K562 (cell line): ENCODE results near the gene ACSF3. TPM values are rescaled to one million over a fixed set of nuclear protein-coding genes. Genes with fewer than 3 reads are reported as not detected.

Experiments used
- ATAC-seq: fragments of 200-7000 bp; cut with Tn5 transposase; 3 replicates; pipeline ENCODE4 v1.9.1; 2020; ENCODE audit warnings: moderate library complexity
- BruUV-seq: library from RNA; stranded (reverse); fragments of 400-500 nt; replicated peaks from 2 replicates; lab custom pipeline; 2021; lab: Mats Ljungman, UMichigan
- CTCF ChIA-PET: fragments of 300-600 bp; formaldehyde crosslinking; extraction: SDS; loops from one replicate; lab custom pipeline; 2021; ENCODE audit warnings: low intra/inter-chr PET ratio; lab: Yijun Ruan, JAX
- POLR2A ChIA-PET: fragments of 300-600, 350-650 bp; sonication (Branson Sonifier 250); formaldehyde crosslinking; extraction: SDS; loops from one replicate; lab custom pipeline; 2021; ENCODE audit warnings: antibody characterized with exemption, inconsistent platforms; lab: Yijun Ruan, JAX
- DNase-seq, 4 experiments: peaks; one replicate each; pipeline versions ENCODE4 v3.0.0 to v3.0.0-alpha.2; 2011 to 2018; ENCODE audit warnings: low spot score in 3 of 4, mixed read lengths in 3 of 4; ENCODE audit errors: extremely low read depth in 1 of 4
- FAIRE-seq: peaks from 2 replicates; lab custom pipeline; 2011; peaks lifted over from hg19 to GRCh38; lab: Jason Lieb, UNC
- H2AFZ ChIP-seq: 2 replicates; pipeline ENCODE4 v1.6.0; 2011; ENCODE audit warnings: low read depth, low read length, control low read depth, inconsistent platforms
- H3K27ac ChIP-seq: fragments of 200-600 bp; 3 replicates; pipeline ENCODE4 v1.8.0; 2011; ENCODE audit warnings: low read depth, mild to moderate bottlenecking, control low read depth, inconsistent platforms, low read length, moderate library complexity, mixed read lengths; ENCODE audit errors: extremely low read depth
- H3K27me3 ChIP-seq, 2 experiments: fragments of 300-600 bp in 1 of 2; 2 replicates in 1 of 2; 3 replicates in 1 of 2; pipeline versions ENCODE4 v1.6.0 to v1.8.0; 2011; ENCODE audit warnings: inconsistent platforms in 2 of 2, low read length in 2 of 2, mild to moderate bottlenecking in 1 of 2, mixed read lengths in 1 of 2, moderate library complexity in 1 of 2; ENCODE audit not compliant: control insufficient read depth in 2 of 2, insufficient read depth in 2 of 2
- H3K36me3 ChIP-seq: fragments of 300-600 bp; 3 replicates; pipeline ENCODE4 v1.8.0; 2011; ENCODE audit warnings: mild to moderate bottlenecking, low read length, inconsistent platforms; ENCODE audit not compliant: control insufficient read depth, insufficient read depth
- H3K4me1 ChIP-seq, 2 experiments: fragments of 200-600 bp in 1 of 2; replicated peaks in 1 of 2; 2 replicates in 1 of 2; 3 replicates in 1 of 2; pipeline versions ENCODE4 v1.5.1 to v1.8.0; 2011; ENCODE audit warnings: inconsistent platforms in 2 of 2, low read length in 2 of 2, mild to moderate bottlenecking in 1 of 2, mixed read lengths in 1 of 2, moderate library complexity in 1 of 2; ENCODE audit not compliant: control insufficient read depth in 2 of 2, insufficient read depth in 2 of 2
- H3K4me2 ChIP-seq: 2 replicates; pipeline ENCODE4 v1.6.1; 2011; ENCODE audit warnings: low read length, control low read depth, inconsistent platforms, mixed read lengths; ENCODE audit not compliant: insufficient read depth
- H3K4me3 ChIP-seq: fragments of 200-600 bp; sonication (generic), shearing (Covaris generic); 2 replicates; pipeline ENCODE4 v1.5.1; 2016; ENCODE audit warnings: control low read depth, inconsistent platforms
- H3K79me2 ChIP-seq: fragments of 200-600 bp; 3 replicates; pipeline ENCODE4 v1.8.0; 2011; ENCODE audit warnings: low read length, inconsistent platforms; ENCODE audit not compliant: control insufficient read depth, insufficient read depth
- H3K9ac ChIP-seq, 2 experiments: 2 replicates each; pipeline versions ENCODE4 v1.6.0 to v1.6.1; 2011; ENCODE audit warnings: low read depth in 2 of 2, low read length in 2 of 2, control low read depth in 1 of 2, inconsistent platforms in 1 of 2, mild to moderate bottlenecking in 1 of 2, mixed read lengths in 1 of 2; ENCODE audit not compliant: insufficient read depth in 1 of 2
- H3K9me1 ChIP-seq: one replicate; pipeline ENCODE4 v1.6.0; 2011; ENCODE audit warnings: inconsistent platforms, mild to moderate bottlenecking, low read length, moderate library complexity; ENCODE audit not compliant: control insufficient read depth, insufficient read depth
- H3K9me3 ChIP-seq: replicated peaks from 2 replicates; pipeline ENCODE4 v1.5.1; 2011; ENCODE audit warnings: low read depth, low read length, inconsistent platforms; ENCODE audit not compliant: control insufficient read depth, insufficient read depth
- H4K20me1 ChIP-seq: replicated peaks from 2 replicates; pipeline ENCODE4 v1.6.1; 2011; ENCODE audit warnings: low read length, inconsistent platforms, mixed read lengths; ENCODE audit not compliant: control insufficient read depth, insufficient read depth
- ATF7 ChIP-seq: fragments of 450-650 bp; IDR thresholded peaks from 2 replicates; pipeline ENCODE4 v1.7.1; 2014; ENCODE audit warnings: mild to moderate bottlenecking, moderate library complexity
- BRCA1 ChIP-seq, 2 experiments: fragments of 450-650 bp in 1 of 2; sonication (generic) in 1 of 2; formaldehyde crosslinking in 1 of 2; IDR thresholded peaks; 2 replicates each; pipeline versions ENCODE4 v1.5.0 to v1.6.1; 2017 to 2020; ENCODE audit warnings: mild to moderate bottlenecking in 1 of 2, missing genetic modification reagents in 1 of 2
- E2F3 ChIP-seq: fragments of 250-450 bp; sonication (Bioruptor Pico); IDR thresholded peaks from 2 replicates; pipeline ENCODE4 v1.4.0; 2020; ENCODE audit warnings: mild to moderate bottlenecking
- HCFC1 ChIP-seq: IDR thresholded peaks from 2 replicates; pipeline ENCODE4 v1.6.1; 2012; ENCODE audit warnings: low read depth, low read length, improper control_type of control experiment
- HMG20A ChIP-seq: fragments of 450-650 bp; formaldehyde crosslinking; conservative IDR thresholded peaks from 2 replicates; pipeline ENCODE4 v1.4.0; 2020; ENCODE audit warnings: mild to moderate bottlenecking, mixed read lengths
- HMGN3 ChIP-seq: IDR thresholded peaks from 2 replicates; pipeline ENCODE4 v1.6.1; 2011; ENCODE audit warnings: borderline replicate concordance, low read depth, mild to moderate bottlenecking, mixed read lengths, low read length; ENCODE audit not compliant: insufficient read length; ENCODE audit errors: extremely low read depth
- KHSRP ChIP-seq: fragments of 450-650 bp; IDR thresholded peaks from 2 replicates; pipeline ENCODE4 v1.6.1; 2017
- POU5F1 ChIP-seq: fragments of 150-350 bp; IDR thresholded peaks from 2 replicates; pipeline ENCODE4 v1.6.1; 2014; ENCODE audit warnings: borderline replicate concordance, low read length, low read depth, mild to moderate bottlenecking; ENCODE audit not compliant: partially characterized antibody
- PURB ChIP-seq: sonication (generic); formaldehyde crosslinking; IDR thresholded peaks from 2 replicates; pipeline ENCODE4 v1.9.0; 2021; ENCODE audit warnings: low read depth, mild to moderate bottlenecking, missing genetic modification reagents
- WHSC1 ChIP-seq: IDR thresholded peaks from one replicate; pipeline ENCODE4 v1.6.1; 2012; ENCODE audit warnings: low read length, control low read depth, inconsistent platforms
- ZC3H11A ChIP-seq: IDR thresholded peaks from 2 replicates; pipeline ENCODE4 v1.6.1; 2012; ENCODE audit warnings: low read depth, low read length, improper control_type of control experiment
- ZNF764 ChIP-seq: fragments of 250-450 bp; sonication (Bioruptor Pico); IDR thresholded peaks from 2 replicates; pipeline ENCODE4 v1.4.0; 2020; ENCODE audit warnings: low read depth, mild to moderate bottlenecking, moderate library complexity
- WGBS: fragments of 100-300 bp; shearing (Covaris generic); methylation state at CpG from one replicate; pipeline ENCODE4 v1.1.6; 2016; ENCODE audit warnings: low coverage, mixed read lengths; ENCODE audit not compliant: insufficient coverage; ENCODE audit errors: missing lambda C conversion rate; 5-methylcytosine and 5-hydroxymethylcytosine counted together
- in situ Hi-C: fragments of 300-500 bp; cut with MboI; formaldehyde crosslinking; loops from 4 replicates; pipeline ENCODE4 v1.15.0; 2018; ENCODE audit warnings: inconsistent platforms, mixed read lengths
- intact Hi-C: fragments of 100-400 bp; cut with micrococcal nuclease; formaldehyde crosslinking; loops from 2 replicates; pipeline ENCODE4 v1.14.2; 2022
- polyA plus RNA-seq, 8 experiments: library from polyadenylated mRNA; depleted of rRNA in 4 of 8; stranded (reverse) in 5 of 8; unstranded in 3 of 8; fragments of >200 nt; fragmentation: Nextera tagmentation in 2 of 8; fragmentation: Illumina TruSeq in 1 of 8; extraction: Ambion mirVana in 2 of 8; extraction: Trizol in 1 of 8; gene quantifications; 2 replicates each; pipeline versions ENCODE4 v1.2.1 to v1.2.3, GENCODE V29; 2011 to 2014; ENCODE audit warnings: inconsistent platforms in 1 of 8, missing spikeins in 1 of 8
- total RNA-seq, 7 experiments: library from RNA; depleted of rRNA in 6 of 7; stranded (reverse); fragments of >200 nt in 6 of 7; fragmentation: Illumina TruSeq in 2 of 7; extraction: Trizol in 2 of 7; gene quantifications; 2 replicates each; pipeline versions ENCODE4 v1.2.1 to v1.2.3, GENCODE V29; 2011 to 2021; ENCODE audit warnings: low replicate concordance in 1 of 7
- TF ChIP-seq, protein P1 (sequence below): conservative IDR thresholded peaks from 2 replicates; pipeline ENCODE4 v1.6.1; 2011; ENCODE audit warnings: low read depth, mild to moderate bottlenecking, low read length; ENCODE audit not compliant: control insufficient read depth
- TF ChIP-seq, protein P2 (sequence below), 2 experiments: fragments of 450-650 bp in 1 of 2; sonication (generic) in 1 of 2; formaldehyde crosslinking; conservative IDR thresholded peaks; 2 replicates each; pipeline versions ENCODE4 v1.4.0 to v1.8.1; 2020 to 2022; ENCODE audit warnings: mild to moderate bottlenecking in 1 of 2, missing genetic modification reagents in 1 of 2
- TF ChIP-seq, protein P3 (sequence below): sonication (generic); formaldehyde crosslinking; IDR thresholded peaks from 2 replicates; pipeline ENCODE4 v1.4.0; 2020; ENCODE audit warnings: mild to moderate bottlenecking, missing genetic modification reagents
- TF ChIP-seq, protein P4 (sequence below): sonication (generic); formaldehyde crosslinking; IDR thresholded peaks from 2 replicates; pipeline ENCODE4 v1.8.0; 2022; ENCODE audit warnings: mild to moderate bottlenecking, missing genetic modification reagents

The ACSF3 gene
- total and polyA plus RNA-seq, 9 of the 15 experiments (the other 6 are each of a cell fraction or from before 2014, with no cell fraction given): 0.77 to 32.8 (median 14.7) TPM

DNA sequence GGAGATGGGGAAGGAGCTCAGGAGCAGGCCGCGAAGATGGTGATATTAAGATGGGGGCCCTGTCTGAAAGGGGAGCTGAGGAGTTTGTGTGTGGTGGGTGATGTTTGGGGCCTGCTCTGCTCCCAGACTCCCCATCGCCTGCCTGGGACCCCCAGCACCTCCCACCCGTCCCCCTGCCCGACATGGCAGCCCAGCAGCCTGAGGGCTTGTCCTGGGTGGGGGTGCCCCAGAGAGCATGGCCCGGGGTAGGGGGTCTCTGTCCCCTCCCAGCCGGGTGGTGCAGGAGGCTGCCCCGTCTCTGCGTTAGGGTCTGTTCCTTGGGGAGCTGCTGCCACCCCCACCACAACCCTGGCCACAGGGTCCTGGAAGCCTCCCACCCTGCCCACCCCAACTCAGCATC, 83.1 kb downstream of the ACSF3 start (continued):
- TF ChIP-seq HMG20A (CRISPR knock-in tag): no peak
- no peak for TF ChIP-seq E2F3 (CRISPR knock-in tag)
- TF ChIP-seq, protein P1, sequence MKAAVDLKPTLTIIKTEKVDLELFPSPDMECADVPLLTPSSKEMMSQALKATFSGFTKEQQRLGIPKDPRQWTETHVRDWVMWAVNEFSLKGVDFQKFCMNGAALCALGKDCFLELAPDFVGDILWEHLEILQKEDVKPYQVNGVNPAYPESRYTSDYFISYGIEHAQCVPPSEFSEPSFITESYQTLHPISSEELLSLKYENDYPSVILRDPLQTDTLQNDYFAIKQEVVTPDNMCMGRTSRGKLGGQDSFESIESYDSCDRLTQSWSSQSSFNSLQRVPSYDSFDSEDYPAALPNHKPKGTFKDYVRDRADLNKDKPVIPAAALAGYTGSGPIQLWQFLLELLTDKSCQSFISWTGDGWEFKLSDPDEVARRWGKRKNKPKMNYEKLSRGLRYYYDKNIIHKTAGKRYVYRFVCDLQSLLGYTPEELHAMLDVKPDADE: no peak
- TF ChIP-seq WHSC1: no peak
- no peak for TF ChIP-seq ZNF764

DNA sequence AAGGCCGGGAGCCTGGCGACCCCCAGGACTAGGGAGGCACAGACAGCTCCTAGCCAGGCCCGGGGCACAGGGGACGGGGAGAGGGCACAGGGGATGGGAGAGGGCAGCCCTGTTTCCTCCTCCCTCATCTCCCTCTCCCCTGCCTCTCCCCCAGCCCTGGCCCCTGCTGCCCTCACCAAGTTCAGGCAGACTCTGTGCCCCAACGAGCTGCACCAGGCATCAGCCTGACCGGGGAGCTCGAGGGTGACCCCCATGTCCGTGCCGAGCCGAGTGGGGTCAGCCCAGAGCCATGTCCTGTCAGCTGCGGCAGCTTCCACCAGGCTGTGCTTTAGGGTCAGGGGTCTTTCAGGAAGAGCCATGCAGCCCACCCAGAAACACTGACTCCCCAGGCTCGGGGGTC, 83.8 kb downstream of the ACSF3 start:
- intact Hi-C loops: no loop called here
- TF ChIP-seq HCFC1 (no peak), HMGN3 (no peak), POU5F1 (no peak), KHSRP (no peak), ZC3H11A (no peak), ATF7 (no peak), PURB (CRISPR knock-in tag) (no peak), BRCA1 (IDR thresholded peaks at IDR 0.05) (no peak), BRCA1 (CRISPR knock-in tag; IDR thresholded peaks at IDR 0.05) (no peak)
- TF ChIP-seq, protein P2, sequence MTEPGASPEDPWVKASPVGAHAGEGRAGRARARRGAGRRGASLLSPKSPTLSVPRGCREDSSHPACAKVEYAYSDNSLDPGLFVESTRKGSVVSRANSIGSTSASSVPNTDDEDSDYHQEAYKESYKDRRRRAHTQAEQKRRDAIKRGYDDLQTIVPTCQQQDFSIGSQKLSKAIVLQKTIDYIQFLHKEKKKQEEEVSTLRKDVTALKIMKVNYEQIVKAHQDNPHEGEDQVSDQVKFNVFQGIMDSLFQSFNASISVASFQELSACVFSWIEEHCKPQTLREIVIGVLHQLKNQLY (CRISPR knock-in tag; conservative IDR thresholded peaks at IDR 0.05): no peak
- TF ChIP-seq, protein P3, sequence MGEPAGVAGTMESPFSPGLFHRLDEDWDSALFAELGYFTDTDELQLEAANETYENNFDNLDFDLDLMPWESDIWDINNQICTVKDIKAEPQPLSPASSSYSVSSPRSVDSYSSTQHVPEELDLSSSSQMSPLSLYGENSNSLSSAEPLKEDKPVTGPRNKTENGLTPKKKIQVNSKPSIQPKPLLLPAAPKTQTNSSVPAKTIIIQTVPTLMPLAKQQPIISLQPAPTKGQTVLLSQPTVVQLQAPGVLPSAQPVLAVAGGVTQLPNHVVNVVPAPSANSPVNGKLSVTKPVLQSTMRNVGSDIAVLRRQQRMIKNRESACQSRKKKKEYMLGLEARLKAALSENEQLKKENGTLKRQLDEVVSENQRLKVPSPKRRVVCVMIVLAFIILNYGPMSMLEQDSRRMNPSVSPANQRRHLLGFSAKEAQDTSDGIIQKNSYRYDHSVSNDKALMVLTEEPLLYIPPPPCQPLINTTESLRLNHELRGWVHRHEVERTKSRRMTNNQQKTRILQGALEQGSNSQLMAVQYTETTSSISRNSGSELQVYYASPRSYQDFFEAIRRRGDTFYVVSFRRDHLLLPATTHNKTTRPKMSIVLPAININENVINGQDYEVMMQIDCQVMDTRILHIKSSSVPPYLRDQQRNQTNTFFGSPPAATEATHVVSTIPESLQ (CRISPR knock-in tag): no peak
- TF ChIP-seq, protein P4, sequence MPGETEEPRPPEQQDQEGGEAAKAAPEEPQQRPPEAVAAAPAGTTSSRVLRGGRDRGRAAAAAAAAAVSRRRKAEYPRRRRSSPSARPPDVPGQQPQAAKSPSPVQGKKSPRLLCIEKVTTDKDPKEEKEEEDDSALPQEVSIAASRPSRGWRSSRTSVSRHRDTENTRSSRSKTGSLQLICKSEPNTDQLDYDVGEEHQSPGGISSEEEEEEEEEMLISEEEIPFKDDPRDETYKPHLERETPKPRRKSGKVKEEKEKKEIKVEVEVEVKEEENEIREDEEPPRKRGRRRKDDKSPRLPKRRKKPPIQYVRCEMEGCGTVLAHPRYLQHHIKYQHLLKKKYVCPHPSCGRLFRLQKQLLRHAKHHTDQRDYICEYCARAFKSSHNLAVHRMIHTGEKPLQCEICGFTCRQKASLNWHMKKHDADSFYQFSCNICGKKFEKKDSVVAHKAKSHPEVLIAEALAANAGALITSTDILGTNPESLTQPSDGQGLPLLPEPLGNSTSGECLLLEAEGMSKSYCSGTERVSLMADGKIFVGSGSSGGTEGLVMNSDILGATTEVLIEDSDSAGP (CRISPR knock-in tag): no peak

More for the DNA sequence above, 83.8 kb downstream of the ACSF3 start:
- Histone ChIP-seq H3K9me3 (no peaks in the 10 kb centered on the region), H3K36me3 (no peaks in the 10 kb centered on the region), H3K9me1 (no peaks in the 10 kb centered on the region), H3K4me2 (no peak overlapping the region), H3K9ac (no peak overlapping the region), H2AFZ (no peak overlapping the region), H3K27ac (no peak overlapping the region), H3K4me3 (no peak overlapping the region), H3K4me1 (peaks cover 0 to 77% of the 10 kb centered on the region in 2 experiments; a peak in 2 of 5 replicates), H3K27me3 (peaks cover 0 to 49% of the 10 kb centered on the region in 2 experiments; a peak in 2 of 5 replicates), H3K79me2 (no peaks in the 10 kb centered on the region), H4K20me1 (no peaks in the 10 kb centered on the region; the same call in 1 of the 2 replicates)
- no peak for ATAC-seq
- BruUV-seq: no TSS peak
- 23% methylated on average over 8 of the region's 12 CpGs for WGBS
- POLR2A ChIA-PET: interaction anchor here (0.8 to 1.0 kb wide), 2 partner anchors 10 to 15 kb away, joined by 3 to 6 read pairs; no protein-coding TSS in a partner anchor
- FAIRE-seq: no peak
- DNase-seq: no peak
- CTCF ChIA-PET: no interaction called here
- in situ Hi-C loops: no loop called here
